ENCODE results near the gene ZC3HAV1L.

The ZC3HAV1L gene

DNA sequence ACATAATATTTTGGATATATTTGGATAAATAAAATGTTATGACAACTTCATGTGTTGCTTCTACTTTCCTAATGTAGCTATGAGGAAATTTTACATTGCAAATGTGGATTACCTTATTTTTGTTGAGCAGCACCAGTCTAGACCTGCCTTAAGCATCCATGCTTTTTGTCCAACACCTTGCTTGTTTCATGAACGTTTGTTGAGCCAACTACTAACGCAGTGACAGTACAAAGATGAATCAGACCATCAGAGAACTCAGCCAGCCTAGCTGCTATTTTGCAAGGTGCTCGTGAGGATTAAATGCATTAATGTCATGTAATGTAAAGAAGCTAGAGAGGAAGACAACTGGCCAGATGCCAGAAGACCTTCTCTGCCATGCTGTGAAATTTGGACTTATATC lies 1.1 kb upstream of the ZC3HAV1L start:
- TF ChIP-seq, protein P1, sequence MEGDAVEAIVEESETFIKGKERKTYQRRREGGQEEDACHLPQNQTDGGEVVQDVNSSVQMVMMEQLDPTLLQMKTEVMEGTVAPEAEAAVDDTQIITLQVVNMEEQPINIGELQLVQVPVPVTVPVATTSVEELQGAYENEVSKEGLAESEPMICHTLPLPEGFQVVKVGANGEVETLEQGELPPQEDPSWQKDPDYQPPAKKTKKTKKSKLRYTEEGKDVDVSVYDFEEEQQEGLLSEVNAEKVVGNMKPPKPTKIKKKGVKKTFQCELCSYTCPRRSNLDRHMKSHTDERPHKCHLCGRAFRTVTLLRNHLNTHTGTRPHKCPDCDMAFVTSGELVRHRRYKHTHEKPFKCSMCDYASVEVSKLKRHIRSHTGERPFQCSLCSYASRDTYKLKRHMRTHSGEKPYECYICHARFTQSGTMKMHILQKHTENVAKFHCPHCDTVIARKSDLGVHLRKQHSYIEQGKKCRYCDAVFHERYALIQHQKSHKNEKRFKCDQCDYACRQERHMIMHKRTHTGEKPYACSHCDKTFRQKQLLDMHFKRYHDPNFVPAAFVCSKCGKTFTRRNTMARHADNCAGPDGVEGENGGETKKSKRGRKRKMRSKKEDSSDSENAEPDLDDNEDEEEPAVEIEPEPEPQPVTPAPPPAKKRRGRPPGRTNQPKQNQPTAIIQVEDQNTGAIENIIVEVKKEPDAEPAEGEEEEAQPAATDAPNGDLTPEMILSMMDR (IDR thresholded peaks at IDR 0.05): no peak

DNA sequence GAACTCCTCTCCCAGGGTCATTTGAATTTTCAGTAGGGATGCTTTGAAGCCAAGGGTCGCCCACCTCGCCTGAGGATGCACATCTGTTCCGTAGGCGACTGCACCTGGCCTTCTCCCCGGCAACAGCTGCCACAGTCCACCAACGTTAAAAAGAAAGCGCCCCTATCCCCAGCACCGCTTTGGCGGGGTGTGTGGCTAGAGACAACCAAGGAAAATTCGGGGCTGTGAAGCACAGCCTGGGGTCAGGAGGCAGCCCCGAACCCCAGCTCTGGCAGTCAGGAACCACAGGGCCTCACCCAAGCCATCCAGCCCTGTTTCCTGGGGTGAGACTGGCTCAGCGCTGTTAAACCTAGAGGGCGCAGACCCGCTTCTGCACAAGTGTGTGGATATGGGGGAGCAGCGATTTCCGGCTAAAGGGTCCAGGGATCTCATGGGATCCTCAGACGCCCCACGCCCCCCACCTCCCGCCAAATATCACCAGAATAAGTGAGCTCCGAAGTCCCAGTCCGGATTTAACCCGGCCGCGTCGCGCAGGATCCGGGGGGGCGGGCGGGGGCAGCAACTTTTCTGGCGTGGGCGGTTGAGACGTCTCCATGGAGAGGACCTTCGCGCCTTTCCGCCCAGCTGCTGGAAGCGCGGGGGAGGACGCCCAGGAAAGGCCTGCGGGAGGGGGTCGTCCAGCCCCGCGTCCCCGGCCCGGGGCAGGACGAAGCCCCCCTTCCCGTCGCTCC lies 822 bp downstream of the ZC3HAV1L start:
- TF ChIP-seq, protein P1 (IDR thresholded peaks at IDR 0.05): no peak

DNA sequence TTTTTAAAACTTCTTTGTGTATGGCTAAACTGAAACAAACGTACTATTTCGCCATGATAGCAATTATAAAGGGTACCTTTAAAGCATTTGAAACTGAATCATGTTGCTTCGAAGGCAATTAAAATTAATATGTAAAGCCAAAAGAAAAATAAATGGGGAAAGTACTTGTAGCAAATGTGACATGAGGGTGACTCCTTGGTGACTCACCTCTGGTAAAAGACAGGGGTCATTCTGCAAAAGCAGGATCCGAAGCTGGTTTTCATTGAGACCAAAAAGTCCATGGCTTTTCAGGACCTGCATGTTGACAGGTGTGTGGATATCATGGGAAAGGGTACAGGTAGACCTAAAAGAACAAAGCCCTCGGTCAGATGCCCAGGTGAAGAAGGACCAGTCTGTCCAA lies 1.5 kb downstream of the ZC3HAV1L start:
- TF ChIP-seq, protein P1 (IDR thresholded peaks at IDR 0.05): no peak

DNA sequence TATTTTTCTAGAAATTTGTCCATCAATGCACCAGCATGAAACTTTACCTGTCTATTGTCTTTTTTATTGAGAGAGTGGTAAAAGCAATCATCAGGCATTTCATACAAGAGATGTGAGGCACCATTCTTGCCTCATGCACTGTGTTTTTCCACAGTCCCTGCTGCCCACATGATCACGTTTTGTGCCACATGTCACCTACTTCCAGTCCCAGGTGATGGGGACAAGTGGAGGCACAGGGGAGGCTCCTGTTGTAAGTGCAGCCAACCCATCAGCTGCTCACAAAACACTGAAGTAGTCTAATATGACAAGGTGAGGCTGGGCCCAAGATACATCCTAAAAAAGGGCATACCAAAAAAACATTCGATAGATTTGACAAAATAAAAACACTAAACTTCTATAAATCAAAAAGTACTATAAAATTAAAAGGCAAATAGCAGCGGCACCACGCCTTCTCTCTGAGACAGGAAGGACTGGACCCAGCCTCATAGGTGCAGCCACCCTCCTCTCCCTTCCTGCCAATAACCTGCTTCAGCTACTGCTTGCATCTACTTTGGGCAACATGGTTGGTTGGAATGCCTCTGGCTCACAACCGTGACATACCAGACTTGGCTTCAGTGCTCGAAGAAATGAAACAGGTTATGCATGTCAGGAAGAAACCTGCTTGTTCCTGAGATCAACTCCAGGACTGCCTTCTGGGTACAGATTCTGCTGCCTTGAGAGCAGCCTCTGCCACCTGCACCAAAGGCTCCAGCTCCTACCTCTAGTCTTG lies 2.3 kb downstream of the ZC3HAV1L start:
- TF ChIP-seq, protein P1 (IDR thresholded peaks at IDR 0.05): no peak

DNA sequence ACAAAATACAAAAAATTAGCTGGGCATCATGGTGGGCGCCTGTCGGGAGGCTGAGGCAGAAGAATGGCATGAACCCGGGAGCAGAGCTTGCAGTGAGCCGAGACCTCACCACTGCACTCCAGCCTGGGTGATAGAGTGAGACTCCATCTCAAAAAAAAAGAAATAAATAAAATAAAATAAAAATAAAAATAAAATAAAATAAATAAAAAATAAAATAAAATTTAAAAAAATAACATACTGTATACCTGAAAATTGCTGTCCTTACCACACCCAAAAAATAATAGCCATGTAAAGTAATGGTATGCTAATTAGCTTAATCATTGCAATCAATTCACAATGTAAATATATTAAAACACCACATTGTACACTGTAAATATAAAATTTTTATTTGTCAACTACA lies 3.4 kb downstream of the ZC3HAV1L start:
- TF ChIP-seq, protein P1 (IDR thresholded peaks at IDR 0.05): no peak

DNA sequence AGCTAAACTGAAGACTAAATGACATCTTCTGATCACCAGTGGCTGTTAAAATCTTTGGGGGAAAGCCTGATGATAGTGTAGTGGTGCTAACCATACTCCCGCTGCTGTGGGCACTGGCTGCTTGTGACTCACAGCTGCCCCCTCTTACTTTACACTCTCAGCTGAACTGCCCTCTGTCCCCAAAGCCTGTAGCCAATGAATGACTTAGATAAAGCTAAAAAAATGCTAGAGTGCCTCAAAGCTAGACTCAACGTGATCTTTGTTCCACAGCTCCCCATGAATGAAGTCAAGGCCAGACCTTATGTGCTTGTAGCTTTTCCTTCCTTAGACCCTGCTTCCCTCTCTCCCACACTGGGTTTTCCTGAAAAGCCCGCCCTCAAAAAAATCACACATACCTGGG lies 6.5 kb downstream of the ZC3HAV1L start:
- TF ChIP-seq, protein P1 (IDR thresholded peaks at IDR 0.05): no peak

DNA sequence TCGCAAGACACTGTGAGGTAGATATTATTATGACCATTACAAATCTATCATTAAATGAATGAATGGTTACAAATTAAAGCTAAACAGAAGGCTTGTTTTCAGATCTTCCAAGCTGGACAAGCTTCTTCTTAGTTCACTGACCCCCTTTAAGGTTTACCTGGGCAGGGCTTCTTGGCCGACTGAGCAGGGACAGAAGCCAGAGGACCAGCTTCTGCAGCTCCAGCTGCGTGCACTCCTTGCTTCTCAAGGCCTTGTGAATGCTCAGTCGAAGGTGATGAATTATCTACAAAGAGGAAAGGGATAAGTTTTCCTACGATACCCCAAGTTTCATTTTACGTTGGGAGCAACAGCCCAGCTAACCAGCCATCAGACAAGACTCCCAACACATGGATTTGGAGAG lies 9.3 kb downstream of the ZC3HAV1L start:
- TF ChIP-seq, protein P1 (IDR thresholded peaks at IDR 0.05): no peak
